DOHH2 (cell line): Measurements from ENCODE around the gene SLC39A9.

Experiments
- EZH2phosphoT487 ChIP-seq: fragments of 200-600 bp; sonication (generic); IDR thresholded peaks from 2 replicates; pipeline ENCODE4 v1.6.1; 2017; ENCODE audit warnings: borderline replicate concordance, mild to moderate bottlenecking, antibody characterized with exemption, low read length, moderate library complexity, mixed read lengths
- TF ChIP-seq, protein P1 (sequence below): fragments of 200-600 bp; sonication (generic); IDR thresholded peaks from one replicate; pipeline ENCODE4 v1.5.1; 2014; ENCODE audit warnings: antibody characterized with exemption, mild to moderate bottlenecking, low read depth, low read length; ENCODE audit not compliant: poor library complexity, severe bottlenecking

DNA sequence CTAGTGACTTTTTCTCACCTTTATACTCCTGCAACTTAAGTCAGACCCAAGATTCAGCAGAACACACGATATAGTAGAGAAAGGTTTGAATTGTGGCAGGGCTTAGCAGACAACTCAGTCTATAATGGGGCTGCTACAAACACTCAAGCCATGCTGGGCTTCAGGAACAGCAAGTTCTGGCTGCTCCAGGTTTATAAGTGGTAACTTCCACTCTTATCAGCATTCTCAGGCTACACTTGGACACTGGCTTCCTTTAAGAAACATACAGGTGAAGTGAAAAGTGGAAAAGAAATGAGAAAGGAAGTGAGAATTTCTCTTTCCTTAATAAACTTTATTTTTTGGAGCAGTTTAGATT lies 107.7 kb downstream of the SLC39A9 start:
- TF ChIP-seq, protein P1, sequence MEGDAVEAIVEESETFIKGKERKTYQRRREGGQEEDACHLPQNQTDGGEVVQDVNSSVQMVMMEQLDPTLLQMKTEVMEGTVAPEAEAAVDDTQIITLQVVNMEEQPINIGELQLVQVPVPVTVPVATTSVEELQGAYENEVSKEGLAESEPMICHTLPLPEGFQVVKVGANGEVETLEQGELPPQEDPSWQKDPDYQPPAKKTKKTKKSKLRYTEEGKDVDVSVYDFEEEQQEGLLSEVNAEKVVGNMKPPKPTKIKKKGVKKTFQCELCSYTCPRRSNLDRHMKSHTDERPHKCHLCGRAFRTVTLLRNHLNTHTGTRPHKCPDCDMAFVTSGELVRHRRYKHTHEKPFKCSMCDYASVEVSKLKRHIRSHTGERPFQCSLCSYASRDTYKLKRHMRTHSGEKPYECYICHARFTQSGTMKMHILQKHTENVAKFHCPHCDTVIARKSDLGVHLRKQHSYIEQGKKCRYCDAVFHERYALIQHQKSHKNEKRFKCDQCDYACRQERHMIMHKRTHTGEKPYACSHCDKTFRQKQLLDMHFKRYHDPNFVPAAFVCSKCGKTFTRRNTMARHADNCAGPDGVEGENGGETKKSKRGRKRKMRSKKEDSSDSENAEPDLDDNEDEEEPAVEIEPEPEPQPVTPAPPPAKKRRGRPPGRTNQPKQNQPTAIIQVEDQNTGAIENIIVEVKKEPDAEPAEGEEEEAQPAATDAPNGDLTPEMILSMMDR: no peak
- no peak for TF ChIP-seq EZH2phosphoT487
